Astrocyte (in vitro differentiated cells and primary cell): Measurements from ENCODE around the gene ZG16B. TPM values are rescaled to one million over a fixed set of nuclear protein-coding genes. Genes with fewer than 3 reads are reported as not detected.

ENCODE experiments used
- DNase-seq: peaks from one replicate; pipeline ENCODE4 v3.0.0-alpha.2; 2010; ENCODE audit warnings: low read depth
- FAIRE-seq: peaks from 2 replicates; lab custom pipeline; 2011; peaks lifted over from hg19 to GRCh38; lab: Jason Lieb, UNC
- H2AFZ ChIP-seq: 2 replicates; pipeline ENCODE4 v1.6.0; 2012; ENCODE audit warnings: low read depth, low read length, inconsistent platforms
- H3K27ac ChIP-seq: 2 replicates; pipeline ENCODE4 v1.5.1; 2011; ENCODE audit warnings: low read depth, low read length, inconsistent platforms
- H3K27me3 ChIP-seq: 2 replicates; pipeline ENCODE4 v1.6.0; 2011; ENCODE audit warnings: low read length, inconsistent platforms; ENCODE audit not compliant: insufficient read depth
- H3K36me3 ChIP-seq: 2 replicates; pipeline ENCODE4 v1.5.1; 2011; ENCODE audit warnings: low read length, inconsistent platforms; ENCODE audit not compliant: insufficient read depth
- H3K4me1 ChIP-seq: 2 replicates; pipeline ENCODE4 v1.5.1; 2011; ENCODE audit warnings: low read length, inconsistent platforms; ENCODE audit not compliant: insufficient read depth
- H3K4me2 ChIP-seq: 2 replicates; pipeline ENCODE4 v1.6.0; 2012; ENCODE audit warnings: low read length, inconsistent platforms
- H3K4me3 ChIP-seq: 2 replicates; pipeline ENCODE4 v1.5.1; 2011; ENCODE audit warnings: low read depth, mild to moderate bottlenecking, low read length, inconsistent platforms; ENCODE audit not compliant: insufficient read depth
- H3K79me2 ChIP-seq: 2 replicates; pipeline ENCODE4 v1.6.0; 2012; ENCODE audit warnings: mild to moderate bottlenecking, low read length, inconsistent platforms; ENCODE audit not compliant: insufficient read depth
- H3K9ac ChIP-seq: 2 replicates; pipeline ENCODE4 v1.6.0; 2012; ENCODE audit warnings: mild to moderate bottlenecking, low read length, inconsistent platforms
- H3K9me3 ChIP-seq: 2 replicates; pipeline ENCODE4 v1.5.1; 2012; ENCODE audit warnings: low read depth, mild to moderate bottlenecking, low read length, inconsistent platforms; ENCODE audit not compliant: insufficient read depth
- H4K20me1 ChIP-seq: 2 replicates; pipeline ENCODE4 v1.6.0; 2012; ENCODE audit warnings: low read length, inconsistent platforms; ENCODE audit not compliant: insufficient read depth
- H3K27ac Mint-ChIP-seq: one replicate; pipeline ENCODE4 v1.8.0; 2021; ENCODE audit warnings: mild to moderate bottlenecking, mixed read lengths; ENCODE audit not compliant: unreplicated experiment
- H3K27me3 Mint-ChIP-seq: one replicate; pipeline ENCODE4 v1.8.0; 2021; ENCODE audit warnings: low read depth, mixed read lengths; ENCODE audit not compliant: unreplicated experiment
- H3K36me3 Mint-ChIP-seq: one replicate; pipeline ENCODE4 v1.8.0; 2021; ENCODE audit warnings: low read depth, mixed read lengths; ENCODE audit not compliant: unreplicated experiment
- H3K4me1 Mint-ChIP-seq: one replicate; pipeline ENCODE4 v1.8.0; 2021; ENCODE audit warnings: low read depth, mixed read lengths; ENCODE audit not compliant: unreplicated experiment
- H3K4me3 Mint-ChIP-seq: one replicate; pipeline ENCODE4 v1.8.0; 2021; ENCODE audit warnings: mild to moderate bottlenecking, moderate library complexity, mixed read lengths; ENCODE audit not compliant: unreplicated experiment
- H3K9me3 Mint-ChIP-seq: one replicate; pipeline ENCODE4 v1.8.0; 2021; ENCODE audit warnings: mild to moderate bottlenecking, mixed read lengths; ENCODE audit not compliant: unreplicated experiment
- EZH2 ChIP-seq: IDR thresholded peaks from 2 replicates; pipeline ENCODE4 v1.6.1; 2012; ENCODE audit warnings: mild to moderate bottlenecking, low read length, inconsistent platforms; ENCODE audit not compliant: insufficient read depth
- total RNA-seq: library from RNA; stranded (reverse); gene quantifications from 2 replicates; pipeline ENCODE4 v1.2.1, GENCODE V29; 2021
- TF ChIP-seq, protein P1 (sequence below): IDR thresholded peaks from 2 replicates; pipeline ENCODE4 v1.5.1; 2011; ENCODE audit warnings: low read depth, mild to moderate bottlenecking, inconsistent platforms, low read length, moderate library complexity; ENCODE audit not compliant: insufficient read depth

ZG16B gene
- total RNA-seq, 1 donor from 2014 or later = not detected

- no peaks in the 10 kb centered on the region for H4K20me1 ChIP-seq
- peak overlapping the region; percentile 85 for H3K4me2 ChIP-seq
- H2AFZ ChIP-seq = peak overlapping the region; percentile 79
- TF ChIP-seq, protein P1, sequence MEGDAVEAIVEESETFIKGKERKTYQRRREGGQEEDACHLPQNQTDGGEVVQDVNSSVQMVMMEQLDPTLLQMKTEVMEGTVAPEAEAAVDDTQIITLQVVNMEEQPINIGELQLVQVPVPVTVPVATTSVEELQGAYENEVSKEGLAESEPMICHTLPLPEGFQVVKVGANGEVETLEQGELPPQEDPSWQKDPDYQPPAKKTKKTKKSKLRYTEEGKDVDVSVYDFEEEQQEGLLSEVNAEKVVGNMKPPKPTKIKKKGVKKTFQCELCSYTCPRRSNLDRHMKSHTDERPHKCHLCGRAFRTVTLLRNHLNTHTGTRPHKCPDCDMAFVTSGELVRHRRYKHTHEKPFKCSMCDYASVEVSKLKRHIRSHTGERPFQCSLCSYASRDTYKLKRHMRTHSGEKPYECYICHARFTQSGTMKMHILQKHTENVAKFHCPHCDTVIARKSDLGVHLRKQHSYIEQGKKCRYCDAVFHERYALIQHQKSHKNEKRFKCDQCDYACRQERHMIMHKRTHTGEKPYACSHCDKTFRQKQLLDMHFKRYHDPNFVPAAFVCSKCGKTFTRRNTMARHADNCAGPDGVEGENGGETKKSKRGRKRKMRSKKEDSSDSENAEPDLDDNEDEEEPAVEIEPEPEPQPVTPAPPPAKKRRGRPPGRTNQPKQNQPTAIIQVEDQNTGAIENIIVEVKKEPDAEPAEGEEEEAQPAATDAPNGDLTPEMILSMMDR = no peak
- TF ChIP-seq EZH2 = no peak
- no peaks in the 10 kb centered on the region for H3K27me3 ChIP-seq
- H3K9me3 Mint-ChIP-seq = peaks cover 1% of the 10 kb centered on the region
- DNase-seq = no peak
- H3K4me3 Mint-ChIP-seq = peak overlapping the region; percentile 83
- H3K4me1 Mint-ChIP-seq = peaks cover 4% of the 10 kb centered on the region
- H3K9ac ChIP-seq = peak overlapping the region; percentile 82
- H3K4me3 ChIP-seq = peak overlapping the region; percentile 61
- no peak for FAIRE-seq
- H3K79me2 ChIP-seq = no peaks in the 10 kb centered on the region
- H3K4me1 ChIP-seq = peaks cover 9% of the 10 kb centered on the region
- H3K36me3 ChIP-seq = no peaks in the 10 kb centered on the region
- peak overlapping the region; percentile 88 for H3K27ac ChIP-seq
- H3K36me3 Mint-ChIP-seq = no peaks in the 10 kb centered on the region
- H3K27ac Mint-ChIP-seq = peak overlapping the region; percentile 96
- H3K9me3 ChIP-seq = no peaks in the 10 kb centered on the region
- H3K27me3 Mint-ChIP-seq = peaks cover 10% of the 10 kb centered on the region
Measured at GRCh38 chr16:2867661-2867986, 37.5 kb downstream of the ZG16B start.

GRCh38 chr16:2867987-2868789, 38.1 kb downstream of the ZG16B start:
- Mint-ChIP-seq H3K27me3 (peaks cover 10% of the 10 kb centered on the region), H3K27ac (peak overlapping the region; percentile 96), H3K4me3 (peak overlapping the region; percentile 83), H3K9me3 (peaks cover 1% of the 10 kb centered on the region), H3K36me3 (no peaks in the 10 kb centered on the region), H3K4me1 (peaks cover 4% of the 10 kb centered on the region)
- Histone ChIP-seq H3K27me3 (no peaks in the 10 kb centered on the region), H3K4me3 (peak overlapping the region; percentile 61), H3K27ac (peak overlapping the region; percentile 88), H3K36me3 (no peaks in the 10 kb centered on the region), H2AFZ (peak overlapping the region; percentile 79), H3K9me3 (no peaks in the 10 kb centered on the region), H4K20me1 (no peaks in the 10 kb centered on the region), H3K4me1 (peaks cover 9% of the 10 kb centered on the region), H3K4me2 (peak overlapping the region; percentile 85), H3K9ac (peak overlapping the region; percentile 82), H3K79me2 (no peaks in the 10 kb centered on the region)
- FAIRE-seq (no peak), DNase-seq (peak; percentile 89)
- TF ChIP-seq, protein P1 = peak; percentile 87
- no peak for TF ChIP-seq EZH2

DNA sequence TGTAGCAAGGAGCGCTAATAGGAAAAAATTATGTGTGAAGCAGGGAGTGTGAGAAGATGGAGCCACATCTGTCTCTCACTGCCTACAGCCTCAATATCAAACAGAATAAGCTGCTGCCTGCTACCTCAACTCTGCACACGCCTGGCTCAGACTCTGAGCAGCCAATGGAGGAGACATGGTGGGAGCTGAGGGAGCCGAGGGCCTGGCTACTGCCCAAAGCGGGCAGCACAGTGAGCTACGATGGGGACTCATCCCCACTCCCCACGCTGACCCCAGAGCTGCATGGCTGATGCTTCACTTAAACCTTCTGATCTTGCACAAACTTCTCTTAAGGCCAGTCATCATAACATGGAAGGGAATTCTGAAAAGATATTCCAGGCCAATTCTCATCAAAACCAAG, 41.8 kb downstream of the ZG16B start:
- peaks cover 7% of the 10 kb centered on the region for H3K27me3 Mint-ChIP-seq
- H3K4me2 ChIP-seq = no peak overlapping the region
- H3K27ac ChIP-seq = no peak overlapping the region
- H3K4me3 ChIP-seq = no peak overlapping the region
- H2AFZ ChIP-seq = no peak overlapping the region
- no peak for DNase-seq
- peaks cover 4% of the 10 kb centered on the region for H3K4me1 Mint-ChIP-seq
- TF ChIP-seq EZH2 = no peak
- TF ChIP-seq, protein P1 = no peak
- no peaks in the 10 kb centered on the region for H3K9me3 Mint-ChIP-seq
- H3K27ac Mint-ChIP-seq = no peak overlapping the region
- H3K79me2 ChIP-seq = no peaks in the 10 kb centered on the region
- H4K20me1 ChIP-seq = no peaks in the 10 kb centered on the region
- H3K9ac ChIP-seq = no peak overlapping the region
- no peaks in the 10 kb centered on the region for H3K9me3 ChIP-seq
- H3K27me3 ChIP-seq = no peaks in the 10 kb centered on the region
- FAIRE-seq = no peak
- H3K4me3 Mint-ChIP-seq = no peak overlapping the region
- H3K4me1 ChIP-seq = peaks cover 9% of the 10 kb centered on the region
- no peaks in the 10 kb centered on the region for H3K36me3 ChIP-seq
- no peaks in the 10 kb centered on the region for H3K36me3 Mint-ChIP-seq
